ENCODE data around the gene SYT2.

The SYT2 gene

GRCh38 chr1:202704601-202705000 lies 5.7 kb downstream of the SYT2 start:
- no peak for DNase-seq (ENCODE audit: low read depth, low spot score)

GRCh38 chr1:202703191-202703590 lies 7.1 kb downstream of the SYT2 start:
- no peak for DNase-seq (ENCODE audit: low read depth, low spot score)

DNA sequence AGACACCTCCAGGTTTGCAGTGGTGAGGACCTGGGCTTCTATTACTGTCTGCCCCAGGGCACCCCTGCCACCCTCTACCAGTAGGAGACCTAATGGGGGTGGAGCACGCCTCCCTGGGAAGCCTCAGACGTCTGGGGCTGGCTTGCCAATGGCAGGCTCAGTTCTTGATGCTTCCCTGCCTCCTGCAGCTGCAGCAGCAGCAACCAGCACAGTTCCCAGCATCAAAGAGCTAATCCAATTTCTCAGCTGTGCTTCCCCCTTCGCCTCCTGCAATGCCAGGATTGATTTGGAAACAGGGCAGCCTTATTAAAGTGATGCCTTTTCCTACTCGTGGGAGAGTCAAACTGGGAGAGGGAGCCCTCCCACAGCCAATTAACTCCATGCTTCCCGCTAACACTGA lies 8.2 kb downstream of the SYT2 start:
- no peak for DNase-seq (ENCODE audit: low read depth, low spot score)

DNA sequence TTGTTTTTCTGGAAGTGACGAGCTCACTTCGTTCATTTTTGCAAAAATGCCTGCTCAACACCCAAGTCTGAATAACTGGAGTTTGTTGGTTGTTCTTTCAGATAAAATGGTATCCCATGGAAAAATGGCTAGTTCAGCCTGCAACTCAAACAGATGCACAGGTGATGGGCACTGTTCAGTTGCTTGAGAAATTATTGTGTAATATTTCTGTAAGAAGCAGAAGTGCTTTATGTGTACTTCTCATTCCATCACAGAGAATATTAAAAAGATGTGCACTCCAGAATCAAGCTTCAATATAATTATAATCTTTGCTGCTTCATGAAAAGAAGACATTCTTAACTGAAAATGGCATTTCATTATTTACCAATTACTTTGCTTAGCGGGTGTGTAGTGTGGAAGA lies 9.1 kb downstream of the SYT2 start:
- DNase-seq (ENCODE audit: low read depth, low spot score): no peak

DNA sequence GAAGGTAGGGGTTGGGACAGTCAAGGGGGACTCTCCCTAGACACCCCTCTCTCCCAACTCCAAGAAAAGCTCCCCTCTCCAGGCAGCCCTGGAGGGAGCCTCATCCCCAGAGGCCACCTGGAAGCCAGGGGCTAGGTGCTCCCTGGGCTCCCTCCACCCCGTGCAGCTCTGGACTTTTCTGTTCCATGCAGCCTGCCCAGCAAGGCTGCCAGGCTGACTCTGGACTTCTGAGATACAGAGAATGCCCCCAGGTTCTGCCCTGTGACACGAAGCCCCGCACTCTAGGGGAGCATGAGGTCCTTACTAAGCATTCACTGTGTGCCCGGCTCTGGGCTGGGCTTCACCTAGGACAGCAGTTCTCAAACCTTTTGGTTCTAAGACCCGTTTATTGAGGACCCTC lies 10.2 kb downstream of the SYT2 start:
- no peak for DNase-seq (ENCODE audit: low read depth, low spot score)

DNA sequence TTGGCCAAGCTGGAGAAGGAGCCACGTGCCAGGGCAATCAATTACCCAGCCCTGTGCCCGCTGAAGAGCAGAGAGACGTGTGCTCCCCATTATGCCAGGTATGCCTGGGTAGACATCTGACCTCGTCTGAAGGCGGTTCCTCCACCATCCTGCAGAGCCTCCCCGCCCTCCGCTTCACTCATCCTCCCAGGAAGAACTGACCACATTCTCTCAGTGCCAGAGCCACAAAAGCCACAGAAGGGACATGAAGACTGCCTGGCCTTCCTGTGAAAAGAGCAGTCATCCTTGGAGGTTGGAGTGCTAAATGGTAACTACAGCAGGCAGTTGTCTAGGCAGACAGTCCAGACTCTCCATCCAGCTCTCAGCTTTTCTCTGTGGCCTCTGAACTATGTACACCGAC lies 12.0 kb downstream of the SYT2 start:
- no peak for DNase-seq (ENCODE audit: low read depth, low spot score)

DNA sequence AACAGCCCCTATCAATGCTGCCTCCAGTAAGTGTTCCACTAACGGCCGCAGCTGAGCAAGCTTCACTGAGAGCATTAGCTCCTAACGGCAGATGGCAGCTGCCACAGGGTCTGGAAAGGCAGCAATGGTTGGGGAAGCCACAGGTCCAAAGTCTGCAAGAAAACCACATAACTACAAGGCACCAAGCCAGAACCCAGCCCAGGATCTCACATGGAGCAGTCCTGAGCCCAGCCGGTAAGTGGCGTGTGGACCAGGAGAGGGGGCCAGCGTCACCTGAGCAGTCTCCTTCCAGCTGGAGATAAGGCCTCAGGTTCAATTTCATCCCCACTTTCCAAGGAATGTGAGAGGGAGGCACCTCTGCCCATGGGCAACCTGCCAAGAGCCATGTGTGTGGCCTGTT lies 13.2 kb downstream of the SYT2 start:
- DNase-seq (ENCODE audit: low read depth, low spot score): no peak

DNA sequence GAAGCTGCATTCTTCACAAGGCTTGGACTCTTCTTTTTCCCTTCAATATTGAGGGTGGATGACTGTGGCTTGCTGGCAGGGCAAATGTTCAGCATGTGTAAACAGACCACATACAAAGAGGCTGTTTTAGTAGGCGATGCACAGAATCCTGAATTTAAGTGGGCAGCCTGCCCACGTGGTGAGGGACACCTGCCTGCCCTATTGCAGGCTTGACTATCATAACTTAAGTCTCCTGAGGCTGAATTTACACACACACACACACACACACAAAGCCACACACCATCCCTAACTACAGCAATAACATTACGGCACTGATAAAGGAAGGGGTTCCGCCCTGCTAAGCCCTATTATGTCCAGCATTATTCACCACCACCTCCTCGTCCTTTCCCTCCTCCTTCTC lies 15.9 kb downstream of the SYT2 start:
- DNase-seq (ENCODE audit: low read depth, low spot score): no peak

DNA sequence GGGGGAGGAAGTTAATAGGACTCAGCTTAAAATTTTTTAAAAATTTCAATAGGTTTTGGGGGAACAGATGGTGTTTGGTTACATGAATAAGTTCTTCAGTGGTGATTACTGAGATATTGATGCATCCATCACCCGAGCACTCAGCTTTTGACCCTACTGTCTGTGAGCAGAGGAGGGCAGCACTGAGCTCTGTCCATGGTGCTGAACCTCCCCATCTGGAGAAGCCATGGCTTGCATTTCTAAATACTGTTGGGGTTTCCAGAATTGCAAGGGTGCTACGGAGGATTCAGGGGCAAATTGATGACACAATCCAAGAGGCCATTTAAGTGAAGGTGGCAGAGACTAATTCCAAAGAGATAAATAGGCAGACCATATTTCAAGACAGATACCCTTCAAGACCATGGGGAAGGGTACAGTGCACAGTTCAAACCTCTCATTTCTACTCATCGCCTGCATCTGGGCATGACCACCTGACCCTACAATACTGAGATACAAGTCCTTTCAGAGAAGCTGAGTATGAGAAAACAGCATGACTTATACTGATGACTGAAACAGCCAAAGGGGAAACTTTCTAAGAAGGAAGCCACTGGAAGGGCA lies 17.2 kb downstream of the SYT2 start:
- peak; percentile 85 for DNase-seq (ENCODE audit: low read depth, low spot score)

DNA sequence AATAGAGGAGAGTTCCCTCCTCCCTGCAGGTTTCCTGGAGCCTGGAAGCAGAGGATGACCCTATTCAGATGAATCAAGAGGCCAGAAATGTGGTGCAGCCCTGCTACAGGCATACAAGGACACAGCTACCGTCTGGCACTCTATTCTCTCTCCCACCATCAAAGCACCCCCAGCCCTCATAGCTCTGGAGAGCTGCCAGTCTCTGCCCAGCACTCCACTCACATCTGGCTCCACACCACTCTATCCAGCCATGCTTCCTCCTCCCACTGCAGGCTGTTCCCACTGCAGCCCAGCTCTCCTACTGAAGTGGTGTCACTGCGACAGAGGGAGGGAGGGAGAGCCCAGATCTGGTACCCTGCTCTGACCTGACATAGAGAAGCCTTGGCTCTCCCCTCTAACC lies 18.4 kb downstream of the SYT2 start:
- no peak for DNase-seq (ENCODE audit: low read depth, low spot score)

DNA sequence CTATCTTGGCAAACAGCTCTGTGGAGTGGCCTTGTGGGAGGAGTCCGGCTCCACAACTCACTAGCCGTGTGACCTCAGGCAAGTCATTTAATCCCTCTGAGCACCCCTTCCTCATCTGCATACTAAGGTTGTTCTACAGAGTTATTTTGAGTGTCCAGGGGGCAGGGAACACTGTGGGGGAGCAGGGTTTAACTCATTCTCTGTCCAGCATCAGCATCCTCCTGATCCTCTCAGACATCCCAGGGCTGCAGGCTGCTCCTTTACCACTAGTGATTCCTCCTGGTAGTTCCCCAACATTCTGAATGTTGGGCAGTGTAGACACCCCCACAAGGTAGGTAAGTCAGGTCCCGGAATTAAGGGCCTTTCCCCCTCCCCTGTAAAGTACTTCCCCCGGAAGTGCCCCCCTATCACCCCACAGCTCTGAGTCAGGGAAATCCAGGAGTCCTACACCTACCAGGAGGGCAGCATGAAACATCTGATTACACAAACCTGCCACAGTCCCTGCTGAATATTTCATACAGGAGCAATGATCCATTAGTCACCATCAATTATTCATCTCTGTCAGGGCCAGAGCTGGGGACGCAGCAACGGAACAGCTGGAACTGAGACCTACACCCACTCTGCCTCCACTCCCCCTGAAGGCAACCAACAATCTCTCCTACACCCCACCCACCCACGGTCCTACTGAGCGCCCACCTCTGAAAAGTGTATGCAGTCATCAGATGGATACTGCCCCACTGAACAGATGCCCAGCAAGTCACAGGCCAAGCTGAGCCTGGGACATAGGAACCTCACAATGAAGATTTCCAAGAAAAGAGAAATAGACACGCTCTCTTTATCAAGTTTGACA lies 20.5 kb downstream of the SYT2 start:
- DNase-seq (ENCODE audit: low read depth, low spot score): no peak

DNA sequence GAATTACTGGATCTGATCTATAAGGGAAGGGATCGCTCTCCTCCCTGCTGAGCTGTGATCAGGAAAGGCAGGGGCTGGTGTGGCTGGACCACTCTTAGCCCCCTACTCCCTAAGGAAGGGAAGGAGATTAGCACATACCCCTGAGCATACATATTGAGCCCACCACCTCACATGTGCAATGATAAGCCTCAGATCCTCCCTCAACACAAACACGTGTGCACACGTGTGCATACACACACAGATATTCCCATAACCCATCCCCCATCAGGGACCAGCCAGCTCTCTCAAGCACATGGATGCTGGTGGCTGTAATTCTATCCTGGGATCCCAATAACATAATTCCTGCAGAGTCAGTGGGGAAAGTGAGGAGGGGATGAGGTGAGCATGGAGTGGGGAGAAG lies 21.2 kb downstream of the SYT2 start:
- no peak for DNase-seq (ENCODE audit: low read depth, low spot score)

GRCh38 chr1:202688401-202688800 lies 21.9 kb downstream of the SYT2 start:
- no peak for DNase-seq (ENCODE audit: low read depth, low spot score)

GRCh38 chr1:202687798-202688197 lies 22.5 kb downstream of the SYT2 start:
- DNase-seq (ENCODE audit: low read depth, low spot score): no peak

- no peak for DNase-seq (ENCODE audit: low read depth, low spot score)
These were observed 22.9 kb downstream of the SYT2 start for GRCh38 chr1:202687370-202687769.

DNA sequence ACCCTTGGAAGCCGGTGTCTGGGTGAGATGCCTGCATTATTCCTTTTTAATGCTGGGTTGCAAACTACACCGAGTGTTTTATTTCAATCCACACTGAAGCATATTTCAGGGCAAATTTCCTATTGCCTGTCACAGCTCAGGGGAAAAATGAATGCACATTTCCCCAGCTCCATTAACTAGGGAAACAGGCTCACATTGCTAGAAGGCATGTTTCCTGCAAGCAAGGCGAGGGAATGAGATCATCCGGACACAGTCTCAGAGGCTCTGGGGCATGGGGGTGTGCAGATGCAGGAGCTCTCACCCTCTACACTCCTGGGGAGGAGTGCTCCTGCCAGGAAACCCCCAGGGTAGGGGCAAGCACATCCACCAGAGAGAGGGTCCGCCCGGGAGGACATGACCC lies 24.6 kb downstream of the SYT2 start:
- no peak for DNase-seq (ENCODE audit: low read depth, low spot score)

- DNase-seq (ENCODE audit: low read depth, low spot score): no peak
These were observed 25.5 kb downstream of the SYT2 start for GRCh38 chr1:202684716-202685115.

DNA sequence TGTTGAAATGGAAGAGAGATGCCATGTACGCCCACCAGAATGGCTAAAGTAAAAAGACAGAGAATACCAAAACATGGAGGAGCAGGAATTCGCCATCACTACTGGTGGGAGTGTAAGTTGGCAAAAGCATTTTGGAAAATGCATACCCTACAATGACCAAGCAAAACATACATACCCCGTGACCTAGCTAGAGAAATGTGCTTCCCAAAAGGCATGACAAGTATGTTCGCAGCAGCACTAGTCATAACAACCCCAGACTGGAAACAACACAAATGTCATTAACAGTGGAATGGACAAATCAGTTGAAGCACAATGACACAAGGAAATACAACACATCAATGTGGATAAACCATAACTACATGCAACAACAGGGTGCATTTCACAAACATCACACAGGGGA lies 27.2 kb downstream of the SYT2 start:
- no peak for DNase-seq (ENCODE audit: low read depth, low spot score)

DNA sequence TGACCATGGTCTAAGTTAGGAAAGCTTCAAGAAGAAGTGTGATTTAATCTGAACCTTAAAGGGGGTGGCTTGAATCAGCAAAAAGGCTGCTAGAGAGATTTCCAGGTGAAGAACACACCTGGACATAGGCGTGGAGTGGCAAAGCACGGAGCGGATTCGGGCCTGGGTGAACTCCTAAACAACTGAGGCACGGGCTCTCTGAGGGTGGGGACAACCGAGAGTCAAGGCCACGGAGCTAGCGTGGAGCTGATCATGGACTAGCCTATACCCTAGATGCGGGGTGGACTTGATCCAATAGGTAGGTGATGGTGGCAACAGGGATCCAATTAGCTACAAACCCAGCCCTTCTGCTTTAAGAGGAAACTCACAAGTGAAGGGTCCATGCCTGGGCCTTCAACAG lies 27.8 kb downstream of the SYT2 start:
- no peak for DNase-seq (ENCODE audit: low read depth, low spot score)

- DNase-seq (ENCODE audit: low read depth, low spot score): no peak
These were observed 28.4 kb downstream of the SYT2 start for GRCh38 chr1:202681736-202682420.

DNA sequence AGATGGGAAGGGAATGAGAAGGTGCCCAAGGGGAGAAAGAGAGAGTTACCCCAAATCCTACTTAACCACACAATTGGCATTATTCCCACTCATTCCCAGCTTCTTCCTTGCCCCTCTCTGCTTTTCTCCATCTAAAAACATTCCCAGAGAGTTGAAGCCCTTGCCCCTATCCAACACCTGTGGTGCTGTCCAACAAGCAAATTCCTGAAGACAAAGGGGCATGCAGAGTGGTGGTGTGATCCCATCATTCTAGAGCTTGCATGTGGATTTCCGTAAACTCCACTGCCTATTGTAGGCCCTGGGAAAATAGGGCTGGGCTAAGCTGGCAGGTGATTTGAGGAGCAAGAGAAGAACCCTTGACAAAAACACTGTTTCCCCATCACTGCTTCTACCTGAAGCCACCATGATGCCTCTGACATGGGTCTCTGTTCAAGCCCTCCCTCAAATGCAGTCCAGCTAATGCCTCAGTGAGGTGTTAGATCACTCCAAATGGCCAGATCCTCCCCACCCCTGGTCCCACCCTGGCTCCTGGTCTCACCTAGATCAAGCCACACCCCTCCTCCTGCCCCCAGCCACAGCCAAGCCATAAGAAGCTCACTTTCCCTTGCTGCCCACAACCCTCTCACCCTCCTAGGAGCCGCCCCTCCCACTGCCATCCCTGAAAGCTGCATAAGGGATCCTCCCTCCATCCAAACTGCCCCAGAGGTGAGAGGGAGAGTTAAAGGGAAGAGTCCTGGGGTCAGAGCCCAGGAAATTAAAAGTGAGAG lies 29.5 kb downstream of the SYT2 start:
- peak; percentile 10 for DNase-seq (ENCODE audit: low read depth, low spot score)
